ENCODE results near the gene NQO1.

NQO1 gene

GRCh38 chr16:69672998-69673713 is 53.2 kb downstream of the NQO1 start:
- Histone ChIP-seq H3K27me3 (ENCODE audit: insufficient read depth, low read depth, severe bottlenecking) (no peaks in the 10 kb centered on the region), H3K36me3 (no peaks in the 10 kb centered on the region; the same call in none of the 2 replicates), H3K4me3 (ENCODE audit: low read depth, low read length) (no peak overlapping the region), H3K9me3 (ENCODE audit: severe bottlenecking) (no peaks in the 10 kb centered on the region), H3K27ac (no peak overlapping the region)
- DNase-seq: no peak
- TF ChIP-seq, protein P1, sequence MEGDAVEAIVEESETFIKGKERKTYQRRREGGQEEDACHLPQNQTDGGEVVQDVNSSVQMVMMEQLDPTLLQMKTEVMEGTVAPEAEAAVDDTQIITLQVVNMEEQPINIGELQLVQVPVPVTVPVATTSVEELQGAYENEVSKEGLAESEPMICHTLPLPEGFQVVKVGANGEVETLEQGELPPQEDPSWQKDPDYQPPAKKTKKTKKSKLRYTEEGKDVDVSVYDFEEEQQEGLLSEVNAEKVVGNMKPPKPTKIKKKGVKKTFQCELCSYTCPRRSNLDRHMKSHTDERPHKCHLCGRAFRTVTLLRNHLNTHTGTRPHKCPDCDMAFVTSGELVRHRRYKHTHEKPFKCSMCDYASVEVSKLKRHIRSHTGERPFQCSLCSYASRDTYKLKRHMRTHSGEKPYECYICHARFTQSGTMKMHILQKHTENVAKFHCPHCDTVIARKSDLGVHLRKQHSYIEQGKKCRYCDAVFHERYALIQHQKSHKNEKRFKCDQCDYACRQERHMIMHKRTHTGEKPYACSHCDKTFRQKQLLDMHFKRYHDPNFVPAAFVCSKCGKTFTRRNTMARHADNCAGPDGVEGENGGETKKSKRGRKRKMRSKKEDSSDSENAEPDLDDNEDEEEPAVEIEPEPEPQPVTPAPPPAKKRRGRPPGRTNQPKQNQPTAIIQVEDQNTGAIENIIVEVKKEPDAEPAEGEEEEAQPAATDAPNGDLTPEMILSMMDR (IDR thresholded peaks at IDR 0.05; ENCODE audit: low read depth, low read length): no peak

DNA sequence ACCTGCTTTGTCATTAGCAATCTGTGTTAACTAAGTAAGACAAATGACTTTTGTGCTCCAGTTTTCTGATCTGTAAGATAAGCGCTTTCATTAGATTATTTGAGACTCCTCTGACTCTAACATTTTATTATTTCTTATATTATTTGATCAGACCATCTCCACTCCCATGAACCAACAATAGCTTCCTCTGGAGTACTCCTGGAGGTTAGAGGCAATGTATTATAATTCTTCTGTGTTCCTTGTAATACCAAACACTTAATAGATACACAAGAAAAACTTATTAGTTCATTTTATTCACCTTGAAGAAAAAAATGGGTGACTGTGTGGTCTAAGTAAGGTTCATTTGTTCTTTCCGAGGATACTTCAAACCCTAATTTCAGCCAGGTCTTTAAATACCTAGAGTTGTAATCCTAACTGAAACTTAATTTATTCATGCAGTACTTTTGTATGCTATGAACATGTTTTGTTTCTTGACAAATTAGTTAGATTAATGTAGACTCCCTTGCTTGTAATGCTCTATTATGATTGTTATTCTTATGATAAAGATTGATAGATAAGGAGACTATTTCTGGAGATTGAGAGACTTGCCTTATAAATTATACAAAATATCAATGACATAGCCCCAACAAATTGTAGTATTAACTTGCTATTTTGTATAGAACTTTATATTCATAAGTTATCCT is 53.9 kb downstream of the NQO1 start:
- H3K4me3 ChIP-seq (ENCODE audit: low read depth, low read length): no peak overlapping the region
- TF ChIP-seq, protein P1 (IDR thresholded peaks at IDR 0.05; ENCODE audit: low read depth, low read length): no peak
- H3K27ac ChIP-seq: no peak overlapping the region
- no peaks in the 10 kb centered on the region; the same call in none of the 2 replicates for H3K36me3 ChIP-seq
- no peaks in the 10 kb centered on the region for H3K9me3 ChIP-seq (ENCODE audit: severe bottlenecking)
- DNase-seq: no peak
- no peaks in the 10 kb centered on the region for H3K27me3 ChIP-seq (ENCODE audit: insufficient read depth, low read depth, severe bottlenecking)

DNA sequence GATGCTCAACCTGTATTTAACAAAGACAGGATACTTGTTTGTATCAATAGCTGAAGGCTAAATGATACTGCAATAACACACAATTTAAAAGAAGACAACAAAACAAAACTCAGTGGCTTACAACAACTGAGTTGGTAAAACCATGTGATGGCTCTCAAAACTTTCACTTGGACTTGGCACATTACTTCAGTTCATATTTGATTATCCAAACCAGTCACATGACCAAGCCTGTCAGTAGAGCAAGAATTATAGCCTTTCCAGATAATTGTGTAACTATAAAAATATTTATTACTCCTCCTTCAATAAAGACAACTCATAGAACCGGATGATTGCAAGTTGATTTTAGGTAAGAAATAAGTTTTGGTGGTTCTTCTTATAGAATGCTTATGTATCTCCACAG is 56.8 kb downstream of the NQO1 start:
- Histone ChIP-seq H3K9me3 (ENCODE audit: severe bottlenecking) (no peaks in the 10 kb centered on the region), H3K27ac (no peak overlapping the region), H3K4me3 (ENCODE audit: low read depth, low read length) (no peak overlapping the region), H3K36me3 (no peaks in the 10 kb centered on the region; the same call in none of the 2 replicates), H3K27me3 (ENCODE audit: insufficient read depth, low read depth, severe bottlenecking) (no peaks in the 10 kb centered on the region)
- TF ChIP-seq, protein P1 (IDR thresholded peaks at IDR 0.05; ENCODE audit: low read depth, low read length): no peak
- no peak for DNase-seq

DNA sequence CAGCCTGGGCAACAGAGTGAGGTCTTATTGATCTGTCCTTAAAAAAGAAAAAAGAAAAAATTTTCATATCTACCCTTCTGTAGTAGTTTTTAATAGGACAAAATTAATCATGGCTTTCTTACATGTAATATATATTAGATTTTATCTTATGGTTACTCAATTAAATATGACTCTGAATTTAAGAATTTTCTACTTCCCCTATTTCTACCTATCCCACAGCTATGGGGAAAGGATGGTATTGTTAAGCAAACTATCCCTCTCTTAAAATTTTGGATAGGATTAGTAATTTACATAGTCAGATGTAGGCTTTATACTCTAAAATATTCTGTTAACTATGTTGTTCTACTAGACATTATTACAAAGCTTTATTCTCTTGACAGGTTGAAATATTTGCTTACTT is 62.5 kb downstream of the NQO1 start:
- no peak overlapping the region for H3K27ac ChIP-seq
- H3K9me3 ChIP-seq (ENCODE audit: severe bottlenecking): no peaks in the 10 kb centered on the region
- no peaks in the 10 kb centered on the region for H3K27me3 ChIP-seq (ENCODE audit: insufficient read depth, low read depth, severe bottlenecking)
- H3K4me3 ChIP-seq (ENCODE audit: low read depth, low read length): no peak overlapping the region
- DNase-seq: no peak
- H3K36me3 ChIP-seq: peaks cover 7% of the 10 kb centered on the region
- TF ChIP-seq, protein P1 (IDR thresholded peaks at IDR 0.05; ENCODE audit: low read depth, low read length): no peak

DNA sequence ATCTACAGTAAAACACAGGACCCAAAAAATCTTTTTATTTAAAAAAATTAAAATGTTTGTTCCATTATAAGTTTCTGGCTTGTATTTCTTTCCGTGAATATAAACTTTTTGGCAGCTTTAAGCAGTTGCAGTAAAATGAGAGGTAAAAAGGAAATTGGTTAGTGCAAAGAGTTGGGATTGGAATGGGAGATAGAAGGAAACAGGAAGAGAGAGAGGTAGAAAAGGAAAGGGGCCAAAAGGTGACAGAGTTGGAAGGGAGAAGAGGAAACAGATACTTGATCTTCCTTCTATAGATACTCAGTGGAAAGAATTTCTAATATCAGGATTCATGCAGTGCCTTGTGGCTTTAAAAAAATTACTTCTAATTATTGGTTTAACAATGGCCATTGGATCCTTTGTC is 63.5 kb downstream of the NQO1 start:
- TF ChIP-seq, protein P1 (IDR thresholded peaks at IDR 0.05; ENCODE audit: low read depth, low read length): no peak
- peaks cover 7% of the 10 kb centered on the region for H3K36me3 ChIP-seq
- no peaks in the 10 kb centered on the region for H3K9me3 ChIP-seq (ENCODE audit: severe bottlenecking)
- H3K4me3 ChIP-seq (ENCODE audit: low read depth, low read length): no peak overlapping the region
- no peak overlapping the region for H3K27ac ChIP-seq
- DNase-seq: no peak
- H3K27me3 ChIP-seq (ENCODE audit: insufficient read depth, low read depth, severe bottlenecking): no peaks in the 10 kb centered on the region

Measured in WERI-Rb-1 (cell line).